ENCODE results near the gene DHRSX. TPM values are rescaled to one million over a fixed set of nuclear protein-coding genes. Genes with fewer than 3 reads are reported as not detected.
"Not testable (repeated sequence)": the region's sequence is repeated elsewhere in the genome, so short reads cannot be mapped to it uniquely, and the experiment has no call there.

Gene DHRSX
- total and polyA plus RNA-seq, 3 experiments from 2014 or later: 21.5 to 26.6 (median 25.3) TPM

DNA sequence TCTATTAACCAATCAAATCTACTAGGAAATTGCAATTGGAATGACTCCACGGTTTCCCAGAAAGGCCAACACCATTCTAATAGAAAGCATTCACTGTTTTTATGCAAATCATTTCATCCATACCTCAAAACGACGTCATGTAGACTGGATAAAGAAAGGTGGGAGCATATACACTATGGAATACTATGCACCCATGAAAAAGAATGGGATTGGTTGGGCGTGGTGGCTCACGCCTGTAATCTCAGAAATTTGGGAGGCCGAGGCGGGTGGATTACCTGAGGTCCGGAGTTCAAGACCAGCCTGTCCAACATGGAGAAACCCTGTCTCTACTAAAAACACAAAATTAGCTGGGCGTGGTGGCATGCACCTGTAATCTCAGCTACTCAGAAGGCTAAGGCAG is 46.2 kb downstream of the DHRSX start:
- H3K27me3 Mint-ChIP-seq; H3K9me3 Mint-ChIP-seq; H3K27me3 ChIP-seq (ENCODE audit: insufficient read depth, low read length, poor library complexity, severe bottlenecking); H3K9me3 ChIP-seq (ENCODE audit: low read length); CTCF ChIA-PET; H3K4me1 ChIP-seq (ENCODE audit: insufficient read depth, low read length); H3K4me3 Mint-ChIP-seq; POLR2A ChIA-PET; DNase-seq; H3K4me3 ChIP-seq (ENCODE audit: low read length); H3K36me3 ChIP-seq (ENCODE audit: insufficient read depth, low read length); H3K27ac ChIP-seq (ENCODE audit: low read depth, low read length): not testable (repeated sequence)
- Mint-ChIP-seq H3K4me1 (peaks cover 16 to 22% (median 18%) of the 10 kb centered on the region in 3 donors), H3K27ac (peak overlapping the region in 1 of 8 donors; percentile 38), H3K36me3 (peaks cover 9 to 24% (median 10%) of the 10 kb centered on the region in 3 donors)

DNA sequence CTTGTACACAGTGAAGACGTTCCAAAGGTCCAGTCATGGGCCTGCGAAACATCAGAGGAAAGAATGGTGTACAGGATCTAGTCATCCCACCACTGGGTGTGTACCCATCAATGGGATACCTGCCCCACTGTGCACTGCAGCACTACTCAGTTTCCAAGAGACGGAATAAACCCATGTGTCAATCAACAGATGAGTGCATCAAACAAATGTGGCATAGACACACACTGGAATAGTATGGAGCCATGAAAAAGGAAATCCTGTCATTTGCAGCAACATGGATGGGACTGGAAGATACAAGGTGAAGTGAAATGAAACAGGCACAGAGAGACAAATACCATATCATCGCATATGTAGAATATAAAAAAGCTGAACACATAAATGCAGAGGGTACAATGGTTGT is 48.0 kb downstream of the DHRSX start:
- no peak for DNase-seq
- H3K9me3 ChIP-seq (ENCODE audit: low read length): no peaks in the 10 kb centered on the region
- H3K4me1 ChIP-seq (ENCODE audit: insufficient read depth, low read length): no peaks in the 10 kb centered on the region
- H3K36me3 ChIP-seq (ENCODE audit: insufficient read depth, low read length): no peaks in the 10 kb centered on the region
- Mint-ChIP-seq H3K27me3 (peaks cover 0 to 4% of the 10 kb centered on the region in 2 donors), H3K4me1 (peaks cover 16 to 22% (median 18%) of the 10 kb centered on the region in 3 donors), H3K4me3 (no peak overlapping the region), H3K9me3 (peaks cover 0 to 2% (median 0%) of the 10 kb centered on the region in 5 donors), H3K27ac (peak overlapping the region in 1 of 8 donors; percentile 44), H3K36me3 (peaks cover 5 to 20% (median 6%) of the 10 kb centered on the region in 3 donors)
- ChIA-PET POLR2A (no interaction called here), CTCF (no interaction called here)
- no peak overlapping the region for H3K27ac ChIP-seq (ENCODE audit: low read depth, low read length)
- no peaks in the 10 kb centered on the region for H3K27me3 ChIP-seq (ENCODE audit: insufficient read depth, low read length, poor library complexity, severe bottlenecking)
- H3K4me3 ChIP-seq (ENCODE audit: low read length): no peak overlapping the region

- H3K27me3 Mint-ChIP-seq: peaks cover 0 to 4% of the 10 kb centered on the region in 2 donors
- Histone ChIP-seq H3K36me3 (ENCODE audit: insufficient read depth, low read length) (no peaks in the 10 kb centered on the region), H3K9me3 (ENCODE audit: low read length) (no peaks in the 10 kb centered on the region), H3K4me3 (ENCODE audit: low read length) (no peak overlapping the region), H3K27ac (ENCODE audit: low read depth, low read length) (no peak overlapping the region), H3K4me1 (ENCODE audit: insufficient read depth, low read length) (no peaks in the 10 kb centered on the region), H3K27me3 (ENCODE audit: insufficient read depth, low read length, poor library complexity, severe bottlenecking) (no peaks in the 10 kb centered on the region)
- H3K27ac Mint-ChIP-seq: peak overlapping the region in 1 of 8 donors; percentile 44
- ChIA-PET CTCF (no interaction called here), POLR2A (no interaction called here)
- no peak overlapping the region for H3K4me3 Mint-ChIP-seq
- peaks cover 16 to 22% (median 18%) of the 10 kb centered on the region in 3 donors for H3K4me1 Mint-ChIP-seq
- H3K9me3 Mint-ChIP-seq: peaks cover 0 to 4% (median 0%) of the 10 kb centered on the region in 5 donors
- DNase-seq: no peak
- H3K36me3 Mint-ChIP-seq: peaks cover 6 to 24% (median 8%) of the 10 kb centered on the region in 3 donors
Observed at GRCh38 chrX:2452317-2452784, 48.4 kb downstream of the DHRSX start.

DNA sequence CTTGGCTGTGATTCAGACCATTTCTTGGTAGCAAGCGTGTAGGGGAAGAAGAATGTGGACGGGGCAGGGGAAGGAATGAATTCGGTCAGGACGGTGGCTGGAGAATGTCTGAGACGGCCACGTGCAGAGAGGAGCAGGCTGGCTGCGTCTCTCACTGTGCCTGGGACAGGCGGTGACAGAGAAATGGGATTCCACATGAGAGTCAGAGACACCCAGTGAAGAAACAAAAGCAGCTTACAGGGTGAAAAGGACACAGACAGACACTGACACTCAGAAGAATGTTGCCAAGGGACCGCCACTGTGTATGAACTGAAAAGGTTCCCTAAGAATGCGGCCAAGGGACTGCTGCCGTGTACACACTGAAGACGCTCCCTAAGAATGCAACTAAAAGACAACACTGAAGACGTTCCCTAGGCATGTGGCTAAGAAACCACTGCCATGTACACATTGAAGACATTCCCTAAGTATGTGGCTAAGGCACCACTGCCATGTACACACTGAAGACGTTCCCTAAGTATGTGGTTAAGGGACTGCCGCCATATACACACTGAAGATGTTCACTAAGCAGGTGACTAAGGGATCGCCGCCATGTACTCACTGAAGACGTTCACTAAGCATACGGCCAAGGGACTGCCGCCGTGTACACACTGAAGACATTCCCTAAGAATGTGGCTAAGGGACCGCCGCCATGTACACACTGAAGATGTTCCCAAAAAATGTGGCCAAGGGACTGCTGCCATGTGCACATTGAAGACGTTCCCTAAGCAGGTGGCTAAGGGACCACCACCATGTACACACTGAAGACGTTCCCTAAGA is 49.1 kb downstream of the DHRSX start:
- no peak overlapping the region for H3K4me3 ChIP-seq (ENCODE audit: low read length)
- peak overlapping the region in 2 of 8 donors; percentile 20 to 30 for H3K27ac Mint-ChIP-seq
- POLR2A ChIA-PET: no interaction called here
- H3K9me3 Mint-ChIP-seq: peaks cover 0 to 4% (median 0%) of the 10 kb centered on the region in 5 donors
- H3K9me3 ChIP-seq (ENCODE audit: low read length): no peaks in the 10 kb centered on the region
- peaks cover 0 to 1% of the 10 kb centered on the region in 2 donors for H3K27me3 Mint-ChIP-seq
- no peaks in the 10 kb centered on the region for H3K36me3 ChIP-seq (ENCODE audit: insufficient read depth, low read length)
- H3K4me3 Mint-ChIP-seq: no peak overlapping the region
- DNase-seq: no peak
- CTCF ChIA-PET: no interaction called here
- no peaks in the 10 kb centered on the region for H3K4me1 ChIP-seq (ENCODE audit: insufficient read depth, low read length)
- H3K4me1 Mint-ChIP-seq: peaks cover 12 to 19% (median 18%) of the 10 kb centered on the region in 3 donors
- peak overlapping the region; percentile 1 for H3K27ac ChIP-seq (ENCODE audit: low read depth, low read length)
- peaks cover 6 to 20% (median 13%) of the 10 kb centered on the region in 3 donors for H3K36me3 Mint-ChIP-seq
- H3K27me3 ChIP-seq (ENCODE audit: insufficient read depth, low read length, poor library complexity, severe bottlenecking): no peaks in the 10 kb centered on the region

DNA sequence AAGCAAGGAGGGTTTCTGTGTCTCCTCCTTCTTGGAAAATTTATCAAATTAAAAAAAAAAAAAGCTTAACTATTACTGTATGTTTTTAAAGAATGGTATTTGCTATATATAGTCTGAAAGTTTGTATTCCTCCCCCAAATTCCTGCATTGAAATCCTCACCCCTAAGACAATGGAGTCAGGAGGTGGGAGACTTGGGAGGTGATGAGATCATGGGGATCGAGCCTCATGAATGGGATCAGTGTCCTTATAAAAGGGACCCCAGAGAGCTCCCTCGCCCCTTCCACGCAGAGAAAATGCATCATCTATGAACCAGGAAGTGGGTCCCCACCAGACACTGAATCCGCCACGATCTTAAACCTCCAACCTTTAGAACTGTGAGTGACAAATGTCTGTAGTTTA is 50.1 kb downstream of the DHRSX start:
- H3K27ac ChIP-seq (ENCODE audit: low read depth, low read length): peak overlapping the region; percentile 24
- H3K4me3 ChIP-seq (ENCODE audit: low read length): no peak overlapping the region
- H3K36me3 Mint-ChIP-seq: peaks cover 6 to 18% (median 13%) of the 10 kb centered on the region in 3 donors
- no peak overlapping the region for H3K4me3 Mint-ChIP-seq
- peaks cover 0 to 4% (median 0%) of the 10 kb centered on the region in 5 donors for H3K9me3 Mint-ChIP-seq
- no peak for DNase-seq
- H3K4me1 Mint-ChIP-seq: peaks cover 9 to 15% (median 13%) of the 10 kb centered on the region in 3 donors
- no peaks in the 10 kb centered on the region for H3K27me3 ChIP-seq (ENCODE audit: insufficient read depth, low read length, poor library complexity, severe bottlenecking)
- ChIA-PET POLR2A (no interaction called here), CTCF (no interaction called here)
- H3K36me3 ChIP-seq (ENCODE audit: insufficient read depth, low read length): no peaks in the 10 kb centered on the region
- peak overlapping the region in 5 of 8 donors; percentile 14 to 67 (median 36) for H3K27ac Mint-ChIP-seq
- H3K9me3 ChIP-seq (ENCODE audit: low read length): no peaks in the 10 kb centered on the region
- H3K4me1 ChIP-seq (ENCODE audit: insufficient read depth, low read length): no peaks in the 10 kb centered on the region
- H3K27me3 Mint-ChIP-seq: peaks cover 0 to 1% of the 10 kb centered on the region in 2 donors

GRCh38 chrX:2449135-2449886 is 51.5 kb downstream of the DHRSX start:
- Histone ChIP-seq H3K4me3 (ENCODE audit: low read length) (no peak overlapping the region), H3K27ac (ENCODE audit: low read depth, low read length) (no peak overlapping the region), H3K4me1 (ENCODE audit: insufficient read depth, low read length) (no peaks in the 10 kb centered on the region), H3K9me3 (ENCODE audit: low read length) (no peaks in the 10 kb centered on the region), H3K36me3 (ENCODE audit: insufficient read depth, low read length) (no peaks in the 10 kb centered on the region), H3K27me3 (ENCODE audit: insufficient read depth, low read length, poor library complexity, severe bottlenecking) (no peaks in the 10 kb centered on the region)
- no peak for DNase-seq
- Mint-ChIP-seq H3K27ac (peak overlapping the region in 3 of 8 donors; percentile 35 to 60 (median 54)), H3K9me3 (peaks cover 0 to 4% (median 0%) of the 10 kb centered on the region in 5 donors), H3K27me3 (peaks cover 0 to 1% of the 10 kb centered on the region in 2 donors), H3K36me3 (peaks cover 6 to 18% (median 14%) of the 10 kb centered on the region in 3 donors), H3K4me1 (peaks cover 9 to 15% (median 13%) of the 10 kb centered on the region in 3 donors), H3K4me3 (no peak overlapping the region)
- ChIA-PET CTCF (no interaction called here), POLR2A (no interaction called here)

GRCh38 chrX:2447484-2447883 is 53.3 kb downstream of the DHRSX start:
- H3K9me3 Mint-ChIP-seq: peaks cover 0 to 4% (median 0%) of the 10 kb centered on the region in 5 donors
- H3K4me3 Mint-ChIP-seq: no peak overlapping the region
- ChIA-PET CTCF (no interaction called here), POLR2A (no interaction called here)
- H3K4me3 ChIP-seq (ENCODE audit: low read length): no peak overlapping the region
- H3K36me3 Mint-ChIP-seq: peaks cover 2 to 14% (median 13%) of the 10 kb centered on the region in 3 donors
- H3K36me3 ChIP-seq (ENCODE audit: insufficient read depth, low read length): no peaks in the 10 kb centered on the region
- peaks cover 12 to 18% (median 13%) of the 10 kb centered on the region in 3 donors for H3K4me1 Mint-ChIP-seq
- H3K4me1 ChIP-seq (ENCODE audit: insufficient read depth, low read length): no peaks in the 10 kb centered on the region
- no peak for DNase-seq
- no peak overlapping the region for H3K27ac ChIP-seq (ENCODE audit: low read depth, low read length)
- H3K9me3 ChIP-seq (ENCODE audit: low read length): no peaks in the 10 kb centered on the region
- H3K27me3 ChIP-seq (ENCODE audit: insufficient read depth, low read length, poor library complexity, severe bottlenecking): no peaks in the 10 kb centered on the region
- H3K27ac Mint-ChIP-seq: no peak overlapping the region
- no peaks in the 10 kb centered on the region for H3K27me3 Mint-ChIP-seq

DNA sequence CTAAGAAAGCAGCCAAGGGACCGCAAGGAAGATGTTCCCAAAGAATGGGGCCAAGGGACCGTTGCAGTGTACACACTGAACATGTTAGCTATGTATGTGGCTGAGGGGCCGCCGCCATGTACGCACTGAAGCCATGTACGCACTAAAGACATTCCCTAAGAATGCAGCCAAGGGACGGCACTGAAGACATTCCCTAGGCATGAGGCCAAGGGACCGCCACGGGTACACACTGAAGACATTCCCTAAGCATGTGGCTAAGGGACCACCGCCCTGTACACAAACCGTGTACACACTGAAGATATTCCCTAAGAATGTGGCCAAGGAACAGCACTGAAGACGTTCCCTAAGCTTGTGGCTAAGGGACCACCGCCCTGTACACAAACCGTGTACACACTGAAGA is 54.0 kb downstream of the DHRSX start:
- no peaks in the 10 kb centered on the region for H3K4me1 ChIP-seq (ENCODE audit: insufficient read depth, low read length)
- Mint-ChIP-seq H3K4me1 (peaks cover 12 to 18% (median 13%) of the 10 kb centered on the region in 3 donors), H3K27me3 (no peaks in the 10 kb centered on the region)

More for the DNA sequence above, 54.0 kb downstream of the DHRSX start:
- H3K27ac ChIP-seq (ENCODE audit: low read depth, low read length): no peak overlapping the region
- H3K4me3 Mint-ChIP-seq: no peak overlapping the region
- H3K36me3 Mint-ChIP-seq: peaks cover 2 to 12% (median 11%) of the 10 kb centered on the region in 3 donors
- ChIA-PET CTCF (no interaction called here), POLR2A (no interaction called here)
- no peak overlapping the region for H3K4me3 ChIP-seq (ENCODE audit: low read length)
- no peaks in the 10 kb centered on the region for H3K9me3 ChIP-seq (ENCODE audit: low read length)
- DNase-seq: no peak
- H3K27ac Mint-ChIP-seq: no peak overlapping the region
- no peaks in the 10 kb centered on the region for H3K36me3 ChIP-seq (ENCODE audit: insufficient read depth, low read length)
- H3K27me3 ChIP-seq (ENCODE audit: insufficient read depth, low read length, poor library complexity, severe bottlenecking): no peaks in the 10 kb centered on the region
- peaks cover 0 to 4% (median 0%) of the 10 kb centered on the region in 5 donors for H3K9me3 Mint-ChIP-seq
